PC-3 (cell line): ENCODE results near the gene ACO2. TPM values are rescaled to one million over a fixed set of nuclear protein-coding genes. Genes with fewer than 3 reads are reported as not detected.

ENCODE experiments used
- ATAC-seq: fragments of 200-7000 bp; cut with Tn5 transposase; 2 replicates; pipeline ENCODE4 v1.9.1; 2020; ENCODE audit warnings: mild to moderate bottlenecking, moderate library complexity
- BruUV-seq: library from RNA; stranded (reverse); fragments of 400-500 nt; replicated peaks from 2 replicates; lab custom pipeline; 2021; lab: Mats Ljungman, UMichigan
- CTCF ChIA-PET: fragments of 300-600 bp; sonication (Branson Sonifier 250); formaldehyde crosslinking; loops from one replicate; lab custom pipeline; 2022; ENCODE audit warnings: antibody characterized with exemption; lab: Charles Lee
- POLR2A ChIA-PET: fragments of 300-600 bp; sonication (Branson Sonifier 250); formaldehyde crosslinking; loops from one replicate; lab custom pipeline; 2022; ENCODE audit warnings: antibody characterized with exemption; ENCODE audit not compliant: unreplicated experiment; lab: Charles Lee
- DNase-seq: peaks from one replicate; pipeline ENCODE4 v3.0.0-alpha.2; 2015
- H2AFZ ChIP-seq: fragments of 300-600 bp; sonication (generic); 2 replicates; pipeline ENCODE4 v1.6.0; 2016; ENCODE audit warnings: antibody characterized with exemption, low read length
- H3F3A ChIP-seq: fragments of 300-600 bp; sonication (generic); one replicate; pipeline ENCODE4 v1.6.0; 2017; ENCODE audit warnings: antibody characterized with exemption, low read length, control low read depth, mild to moderate bottlenecking; ENCODE audit not compliant: unreplicated experiment
- H3K27ac ChIP-seq: fragments of 300-600 bp; sonication (generic); 2 replicates; pipeline ENCODE4 v1.5.1; 2016; ENCODE audit warnings: mild to moderate bottlenecking, low read length
- H3K27me3 ChIP-seq: fragments of 300-600 bp; sonication (generic); 2 replicates; pipeline ENCODE4 v1.6.1; 2016; ENCODE audit warnings: low read length, mixed read lengths
- H3K36me3 ChIP-seq: fragments of 300-600 bp; sonication (generic); 2 replicates; pipeline ENCODE4 v1.6.1; 2016; ENCODE audit warnings: low read depth, mixed run types, low read length, mixed read lengths
- H3K4me1 ChIP-seq: fragments of 300-600 bp; sonication (generic); 2 replicates; pipeline ENCODE4 v1.5.1; 2016; ENCODE audit warnings: low read length; ENCODE audit not compliant: insufficient read depth
- H3K4me2 ChIP-seq: fragments of 300-600 bp; sonication (generic); 2 replicates; pipeline ENCODE4 v1.6.0; 2016; ENCODE audit warnings: low read length
- H3K4me3 ChIP-seq: fragments of 300-600 bp; sonication (generic); 2 replicates; pipeline ENCODE4 v1.5.1; 2016; ENCODE audit warnings: mild to moderate bottlenecking, low read length, mixed read lengths
- H3K79me2 ChIP-seq: fragments of 300-600 bp; sonication (generic); 2 replicates; pipeline ENCODE4 v1.6.1; 2017; ENCODE audit warnings: low read length, mixed read lengths
- H3K9ac ChIP-seq: fragments of 300-600 bp; sonication (generic); 2 replicates; pipeline ENCODE4 v1.6.0; 2016; ENCODE audit warnings: mild to moderate bottlenecking, low read length
- H3K9me2 ChIP-seq: fragments of 300-600 bp; sonication (generic); replicated peaks from 2 replicates; pipeline ENCODE4 v1.6.1; 2016; ENCODE audit warnings: mixed run types, low read length, mixed read lengths
- H3K9me3 ChIP-seq: fragments of 300-600 bp; sonication (generic); 2 replicates; pipeline ENCODE4 v1.6.1; 2016; ENCODE audit warnings: low read length, mixed read lengths
- H4K20me1 ChIP-seq: fragments of 300-600 bp; sonication (generic); 2 replicates; pipeline ENCODE4 v1.6.1; 2016; ENCODE audit warnings: low read length, mixed read lengths
- CTCF ChIP-seq: fragments of 300-600 bp; sonication (generic); conservative IDR thresholded peaks from 2 replicates; pipeline ENCODE4 v1.5.1; 2017; ENCODE audit warnings: antibody characterized with exemption, low read depth, mild to moderate bottlenecking, low read length
- EZH2 ChIP-seq: fragments of 300-600 bp; sonication (generic); IDR thresholded peaks from one replicate; pipeline ENCODE4 v1.6.1; 2017; ENCODE audit warnings: antibody characterized with exemption, mild to moderate bottlenecking, low read length; ENCODE audit not compliant: unreplicated experiment
- EZH2phosphoT487 ChIP-seq: fragments of 300-600 bp; sonication (generic); IDR thresholded peaks from 2 replicates; pipeline ENCODE4 v1.6.1; 2018; ENCODE audit warnings: mild to moderate bottlenecking, antibody characterized with exemption, low read length, borderline replicate concordance
- intact Hi-C: fragments of 100-400 bp; cut with micrococcal nuclease; formaldehyde crosslinking; loops from 2 replicates; pipeline ENCODE4 v1.9.0; 2023
- total RNA-seq: library from RNA; depleted of rRNA; stranded (reverse); fragments of >200 nt; gene quantifications from 2 replicates; pipeline ENCODE4 v1.2.3, GENCODE V29; 2014

Gene ACO2
- total RNA-seq, 1 experiment from 2014 or later = 130 TPM

GRCh38 chr22:41551877-41552582, 83.1 kb downstream of the ACO2 start:
- DNase-seq (no peak), ATAC-seq (no peak)
- no peak overlapping the region for H3K9ac ChIP-seq
- TF ChIP-seq EZH2phosphoT487 (no peak), EZH2 (no peak), CTCF (no peak)
- H4K20me1 ChIP-seq = no peaks in the 10 kb centered on the region
- intact Hi-C loops = no loop called here
- no peaks in the 10 kb centered on the region for H3K9me2 ChIP-seq
- no peaks in the 10 kb centered on the region for H3K9me3 ChIP-seq
- CTCF ChIA-PET = no interaction called here
- no peaks in the 10 kb centered on the region for H3K27me3 ChIP-seq
- H3K4me1 ChIP-seq = no peaks in the 10 kb centered on the region
- no peak overlapping the region for H3K4me2 ChIP-seq
- H3F3A ChIP-seq = no peaks in the 10 kb centered on the region
- H2AFZ ChIP-seq = no peak overlapping the region
- H3K36me3 ChIP-seq = no peaks in the 10 kb centered on the region
- no peak overlapping the region for H3K4me3 ChIP-seq
- no TSS peak for BruUV-seq
- POLR2A ChIA-PET = no interaction called here
- H3K79me2 ChIP-seq = no peaks in the 10 kb centered on the region
- H3K27ac ChIP-seq = no peak overlapping the region

- no peaks in the 10 kb centered on the region for H3K4me1 ChIP-seq
- POLR2A ChIA-PET = no interaction called here
- H2AFZ ChIP-seq = no peak overlapping the region
- no peaks in the 10 kb centered on the region for H3K9me3 ChIP-seq
- H3K27ac ChIP-seq = no peak overlapping the region
- no peak overlapping the region for H3K4me2 ChIP-seq
- no peak for DNase-seq
- ATAC-seq = no peak
- CTCF ChIA-PET = no interaction called here
- no peaks in the 10 kb centered on the region for H3K79me2 ChIP-seq
- H3K4me3 ChIP-seq = no peak overlapping the region
- BruUV-seq = no TSS peak
- H3K9me2 ChIP-seq = no peaks in the 10 kb centered on the region
- TF ChIP-seq CTCF (no peak), EZH2phosphoT487 (no peak), EZH2 (no peak)
- intact Hi-C loops = loop anchor here (2.0 kb wide), 1 partner anchor 41 kb away; no protein-coding TSS in a partner anchor
- H3F3A ChIP-seq = no peaks in the 10 kb centered on the region
- H4K20me1 ChIP-seq = no peaks in the 10 kb centered on the region
- no peak overlapping the region for H3K9ac ChIP-seq
- no peaks in the 10 kb centered on the region for H3K36me3 ChIP-seq
- H3K27me3 ChIP-seq = no peaks in the 10 kb centered on the region
Measured at GRCh38 chr22:41555325-41555982, 86.5 kb downstream of the ACO2 start.

- Histone ChIP-seq H3K9me2 (no peaks in the 10 kb centered on the region), H3F3A (no peaks in the 10 kb centered on the region), H3K27me3 (no peaks in the 10 kb centered on the region), H3K4me1 (no peaks in the 10 kb centered on the region), H3K4me3 (no peak overlapping the region), H3K79me2 (no peaks in the 10 kb centered on the region), H2AFZ (no peak overlapping the region), H3K4me2 (no peak overlapping the region), H4K20me1 (no peaks in the 10 kb centered on the region), H3K9ac (no peak overlapping the region), H3K9me3 (no peaks in the 10 kb centered on the region), H3K27ac (no peak overlapping the region), H3K36me3 (no peaks in the 10 kb centered on the region)
- no TSS peak for BruUV-seq
- ATAC-seq (no peak), DNase-seq (no peak)
- no peak for TF ChIP-seq EZH2
- no peak for TF ChIP-seq EZH2phosphoT487
- TF ChIP-seq CTCF = no peak
- ChIA-PET CTCF (interaction anchor here (0.6 kb wide), 1 partner anchor 153 kb away, joined by 3 read pairs; no protein-coding TSS in a partner anchor), POLR2A (no interaction called here)
- intact Hi-C loops = no loop called here
Measured at GRCh38 chr22:41556561-41556960, 87.6 kb downstream of the ACO2 start.
